Adrenal gland (tissue), 5 donors: ENCODE measurements around the gene COASY.

Source experiments
- POLR2A ChIP-seq, 2 donors: fragments of 450-650 bp; IDR thresholded peaks; one replicate each; pipeline ENCODE4 v1.6.1; 2017; ENCODE audit warnings: antibody characterized with exemption in 2 of 2, mild to moderate bottlenecking in 2 of 2, moderate library complexity in 1 of 2
- TF ChIP-seq, protein P1 (sequence below), 6 experiments: fragments of 450-650 bp in 4 of 6; fragments of 200-600 bp in 2 of 6; sonication (generic) in 1 of 6; IDR thresholded peaks; 1 replicate in 5 of 6; 2 replicates in 1 of 6; pipeline versions ENCODE4 v1.5.1 to v1.8.0; 2016 to 2021; ENCODE audit warnings: antibody characterized with exemption in 6 of 6, mild to moderate bottlenecking in 2 of 6, moderate library complexity in 1 of 6
- donor health status: DM: no; HTN: no; CAD: no.

- TF ChIP-seq POLR2A (IDR thresholded peaks at IDR 0.05), result no peak
- TF ChIP-seq, protein P1, sequence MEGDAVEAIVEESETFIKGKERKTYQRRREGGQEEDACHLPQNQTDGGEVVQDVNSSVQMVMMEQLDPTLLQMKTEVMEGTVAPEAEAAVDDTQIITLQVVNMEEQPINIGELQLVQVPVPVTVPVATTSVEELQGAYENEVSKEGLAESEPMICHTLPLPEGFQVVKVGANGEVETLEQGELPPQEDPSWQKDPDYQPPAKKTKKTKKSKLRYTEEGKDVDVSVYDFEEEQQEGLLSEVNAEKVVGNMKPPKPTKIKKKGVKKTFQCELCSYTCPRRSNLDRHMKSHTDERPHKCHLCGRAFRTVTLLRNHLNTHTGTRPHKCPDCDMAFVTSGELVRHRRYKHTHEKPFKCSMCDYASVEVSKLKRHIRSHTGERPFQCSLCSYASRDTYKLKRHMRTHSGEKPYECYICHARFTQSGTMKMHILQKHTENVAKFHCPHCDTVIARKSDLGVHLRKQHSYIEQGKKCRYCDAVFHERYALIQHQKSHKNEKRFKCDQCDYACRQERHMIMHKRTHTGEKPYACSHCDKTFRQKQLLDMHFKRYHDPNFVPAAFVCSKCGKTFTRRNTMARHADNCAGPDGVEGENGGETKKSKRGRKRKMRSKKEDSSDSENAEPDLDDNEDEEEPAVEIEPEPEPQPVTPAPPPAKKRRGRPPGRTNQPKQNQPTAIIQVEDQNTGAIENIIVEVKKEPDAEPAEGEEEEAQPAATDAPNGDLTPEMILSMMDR (IDR thresholded peaks at IDR 0.05), result no peak
These were observed 26.5 kb upstream of the COASY start for GRCh38 chr17:42535155-42536047.
